ENCODE data around the gene POLD2. TPM values are rescaled to one million over a fixed set of nuclear protein-coding genes. Genes with fewer than 3 reads are reported as not detected.

Gene POLD2
- polyA plus RNA-seq, 1 donor from 2014 or later = 79.5 TPM

DNA sequence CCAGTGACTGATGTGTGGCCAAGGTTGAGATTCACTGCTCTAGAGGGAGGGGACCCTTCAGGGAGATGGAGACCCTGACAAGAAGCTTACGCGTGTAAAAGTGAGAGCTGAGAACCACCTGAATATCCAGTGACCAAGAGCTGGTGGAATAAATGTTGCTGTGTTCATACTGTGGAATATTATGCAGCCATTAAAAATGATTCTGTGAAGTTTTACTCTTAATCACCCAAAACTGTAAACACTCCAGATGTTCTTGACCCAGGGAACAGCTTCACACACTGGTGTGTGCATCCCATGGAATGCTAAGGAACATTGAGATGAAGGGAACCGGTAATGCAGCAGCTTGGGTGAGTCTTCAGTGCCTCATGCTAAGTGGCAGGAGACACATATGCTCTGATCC is 36.7 kb downstream of the POLD2 start:
- TF ChIP-seq REST (IDR thresholded peaks at IDR 0.05; ENCODE audit: borderline replicate concordance) = no peak
- no peak for TF ChIP-seq POLR2AphosphoS5 (IDR thresholded peaks at IDR 0.05)
- TF ChIP-seq TAF1 (IDR thresholded peaks at IDR 0.05; ENCODE audit: low read depth) = no peak
- TF ChIP-seq SMC3 (conservative IDR thresholded peaks at IDR 0.05; ENCODE audit: poor library complexity) = no peak
- no peak for TF ChIP-seq EP300 (conservative IDR thresholded peaks at IDR 0.05; ENCODE audit: poor library complexity, severe bottlenecking)
- TF ChIP-seq RAD21 (conservative IDR thresholded peaks at IDR 0.05) = no peak
- TF ChIP-seq MXI1 (conservative IDR thresholded peaks at IDR 0.05; ENCODE audit: poor library complexity, severe bottlenecking) = no peak
- TF ChIP-seq, protein P1, sequence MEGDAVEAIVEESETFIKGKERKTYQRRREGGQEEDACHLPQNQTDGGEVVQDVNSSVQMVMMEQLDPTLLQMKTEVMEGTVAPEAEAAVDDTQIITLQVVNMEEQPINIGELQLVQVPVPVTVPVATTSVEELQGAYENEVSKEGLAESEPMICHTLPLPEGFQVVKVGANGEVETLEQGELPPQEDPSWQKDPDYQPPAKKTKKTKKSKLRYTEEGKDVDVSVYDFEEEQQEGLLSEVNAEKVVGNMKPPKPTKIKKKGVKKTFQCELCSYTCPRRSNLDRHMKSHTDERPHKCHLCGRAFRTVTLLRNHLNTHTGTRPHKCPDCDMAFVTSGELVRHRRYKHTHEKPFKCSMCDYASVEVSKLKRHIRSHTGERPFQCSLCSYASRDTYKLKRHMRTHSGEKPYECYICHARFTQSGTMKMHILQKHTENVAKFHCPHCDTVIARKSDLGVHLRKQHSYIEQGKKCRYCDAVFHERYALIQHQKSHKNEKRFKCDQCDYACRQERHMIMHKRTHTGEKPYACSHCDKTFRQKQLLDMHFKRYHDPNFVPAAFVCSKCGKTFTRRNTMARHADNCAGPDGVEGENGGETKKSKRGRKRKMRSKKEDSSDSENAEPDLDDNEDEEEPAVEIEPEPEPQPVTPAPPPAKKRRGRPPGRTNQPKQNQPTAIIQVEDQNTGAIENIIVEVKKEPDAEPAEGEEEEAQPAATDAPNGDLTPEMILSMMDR (IDR thresholded peaks at IDR 0.05; ENCODE audit: poor library complexity, severe bottlenecking) = no peak
- TF ChIP-seq EZH2 (IDR thresholded peaks at IDR 0.05; ENCODE audit: borderline replicate concordance, insufficient read depth, low read length, poor library complexity, severe bottlenecking) = no peak

DNA sequence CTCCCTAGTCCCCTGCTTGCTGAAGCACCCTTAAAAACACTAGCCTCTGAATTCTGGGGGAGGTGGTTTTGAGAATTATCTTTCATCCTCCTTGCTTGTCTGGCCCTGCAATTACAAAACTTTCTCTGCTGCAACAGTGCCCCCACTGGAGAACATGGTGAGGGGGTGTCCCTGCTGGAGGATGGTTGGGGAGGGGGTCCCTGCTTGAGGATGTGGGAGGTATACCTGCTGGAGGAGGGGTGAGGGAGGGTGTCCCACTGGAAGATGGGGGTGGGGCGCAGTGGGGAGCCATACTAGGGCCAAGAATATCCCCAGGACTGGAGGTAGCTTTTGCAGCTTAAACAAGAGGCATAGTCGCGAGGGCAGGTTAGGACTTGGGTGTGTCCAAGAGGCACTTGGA is 37.8 kb downstream of the POLD2 start:
- no peaks in the 10 kb centered on the region for H3K9me2 ChIP-seq (ENCODE audit: insufficient read depth, low read length)
- no peaks in the 10 kb centered on the region for H4K20me1 ChIP-seq (ENCODE audit: insufficient read depth)
- no peaks in the 10 kb centered on the region for H3F3A ChIP-seq (ENCODE audit: insufficient read depth, low read length, poor library complexity, severe bottlenecking)
- no peaks in the 10 kb centered on the region for H3K9me3 ChIP-seq (ENCODE audit: low read length)
- H3K4me3 ChIP-seq (ENCODE audit: low read length) = no peak overlapping the region
- TF ChIP-seq EP300 (conservative IDR thresholded peaks at IDR 0.05; ENCODE audit: poor library complexity, severe bottlenecking) (no peak), REST (IDR thresholded peaks at IDR 0.05; ENCODE audit: borderline replicate concordance) (no peak), EZH2 (IDR thresholded peaks at IDR 0.05; ENCODE audit: borderline replicate concordance, insufficient read depth, low read length, poor library complexity, severe bottlenecking) (no peak), TAF1 (IDR thresholded peaks at IDR 0.05; ENCODE audit: low read depth) (no peak), POLR2AphosphoS5 (IDR thresholded peaks at IDR 0.05) (no peak), MXI1 (conservative IDR thresholded peaks at IDR 0.05; ENCODE audit: poor library complexity, severe bottlenecking) (no peak), SMC3 (conservative IDR thresholded peaks at IDR 0.05; ENCODE audit: poor library complexity) (no peak), RAD21 (conservative IDR thresholded peaks at IDR 0.05) (no peak)
- TF ChIP-seq, protein P1 (IDR thresholded peaks at IDR 0.05; ENCODE audit: poor library complexity, severe bottlenecking) = no peak
- H3K27me3 ChIP-seq (ENCODE audit: insufficient read depth, low read depth, low read length) = no peaks in the 10 kb centered on the region
- no peak overlapping the region for H3K27ac ChIP-seq (ENCODE audit: low read length)
- H2AFZ ChIP-seq (ENCODE audit: low read depth, low read length) = no peak overlapping the region
- H3K4me2 ChIP-seq (ENCODE audit: low read length) = no peak overlapping the region
- peaks cover 3% of the 10 kb centered on the region for H3K79me2 ChIP-seq (replicated peaks; ENCODE audit: insufficient read depth, low read length)
- no peaks in the 10 kb centered on the region for H3K36me3 ChIP-seq (ENCODE audit: insufficient read depth, low read length)
- H3K9ac ChIP-seq (ENCODE audit: low read length) = no peak overlapping the region

More for the DNA sequence above, 36.7 kb downstream of the POLD2 start:
- no peaks in the 10 kb centered on the region for H3K27me3 ChIP-seq (ENCODE audit: insufficient read depth, low read depth, low read length)
- H3K4me3 ChIP-seq (ENCODE audit: low read length) = no peak overlapping the region
- H3K9ac ChIP-seq (ENCODE audit: low read length) = no peak overlapping the region
- H3K9me3 ChIP-seq (ENCODE audit: low read length) = no peaks in the 10 kb centered on the region
- H4K20me1 ChIP-seq (ENCODE audit: insufficient read depth) = no peaks in the 10 kb centered on the region
- no peak overlapping the region for H2AFZ ChIP-seq (ENCODE audit: low read depth, low read length)
- no peak overlapping the region for H3K27ac ChIP-seq (ENCODE audit: low read length)
- H3F3A ChIP-seq (ENCODE audit: insufficient read depth, low read length, poor library complexity, severe bottlenecking) = no peaks in the 10 kb centered on the region
- H3K79me2 ChIP-seq (replicated peaks; ENCODE audit: insufficient read depth, low read length) = no peaks in the 10 kb centered on the region
- no peak overlapping the region for H3K4me2 ChIP-seq (ENCODE audit: low read length)
- no peaks in the 10 kb centered on the region for H3K9me2 ChIP-seq (ENCODE audit: insufficient read depth, low read length)
- H3K36me3 ChIP-seq (ENCODE audit: insufficient read depth, low read length) = no peaks in the 10 kb centered on the region
